Stimulated activated CD4-positive, alpha-beta T cell treated with anti-CD3 and anti-CD28 coated beads, TNF-alpha, amount 100 ng/mL, for 4 hours (primary cell): ENCODE results near the gene FUCA1.
"Not testable (repeated sequence)": the region's sequence is repeated elsewhere in the genome, so short reads cannot be mapped to it uniquely, and the experiment has no call there.

Source experiments
- DNase-seq, 3 experiments: peaks; one replicate each; pipeline ENCODE4 v3.0.0-alpha.2; 2020; ENCODE audit warnings: low read depth in 3 of 3

Gene FUCA1

GRCh38 chr1:23837908-23838307 is 30.2 kb downstream of the FUCA1 start:
- peak in 1 of 3 experiments; percentile 2 for DNase-seq

- no peak for DNase-seq
These were observed 32.1 kb downstream of the FUCA1 start for GRCh38 chr1:23836037-23836436.

GRCh38 chr1:23834156-23834555 is 33.9 kb downstream of the FUCA1 start:
- not testable (repeated sequence) for DNase-seq

GRCh38 chr1:23827717-23828116 is 40.4 kb downstream of the FUCA1 start:
- DNase-seq: no peak

DNA sequence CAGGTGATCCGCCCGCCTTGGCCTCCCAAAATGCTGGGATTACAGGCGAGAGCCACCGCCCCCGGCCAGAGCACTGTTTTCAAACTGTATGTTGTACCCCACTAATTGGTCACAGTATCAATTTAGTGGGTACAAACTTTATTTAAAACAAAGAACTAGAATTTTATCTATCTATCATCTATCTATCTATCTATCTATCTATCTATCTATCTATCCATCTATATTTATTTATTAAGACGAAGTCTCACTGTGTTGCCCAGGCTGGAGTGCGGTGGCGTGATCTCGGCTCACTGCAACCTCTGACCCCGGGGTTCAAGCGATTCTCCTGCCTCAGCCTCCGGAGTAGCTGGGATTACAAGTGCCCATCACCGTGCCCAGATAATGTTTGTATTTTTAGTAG is 41.5 kb downstream of the FUCA1 start:
- DNase-seq: not testable (repeated sequence)

DNA sequence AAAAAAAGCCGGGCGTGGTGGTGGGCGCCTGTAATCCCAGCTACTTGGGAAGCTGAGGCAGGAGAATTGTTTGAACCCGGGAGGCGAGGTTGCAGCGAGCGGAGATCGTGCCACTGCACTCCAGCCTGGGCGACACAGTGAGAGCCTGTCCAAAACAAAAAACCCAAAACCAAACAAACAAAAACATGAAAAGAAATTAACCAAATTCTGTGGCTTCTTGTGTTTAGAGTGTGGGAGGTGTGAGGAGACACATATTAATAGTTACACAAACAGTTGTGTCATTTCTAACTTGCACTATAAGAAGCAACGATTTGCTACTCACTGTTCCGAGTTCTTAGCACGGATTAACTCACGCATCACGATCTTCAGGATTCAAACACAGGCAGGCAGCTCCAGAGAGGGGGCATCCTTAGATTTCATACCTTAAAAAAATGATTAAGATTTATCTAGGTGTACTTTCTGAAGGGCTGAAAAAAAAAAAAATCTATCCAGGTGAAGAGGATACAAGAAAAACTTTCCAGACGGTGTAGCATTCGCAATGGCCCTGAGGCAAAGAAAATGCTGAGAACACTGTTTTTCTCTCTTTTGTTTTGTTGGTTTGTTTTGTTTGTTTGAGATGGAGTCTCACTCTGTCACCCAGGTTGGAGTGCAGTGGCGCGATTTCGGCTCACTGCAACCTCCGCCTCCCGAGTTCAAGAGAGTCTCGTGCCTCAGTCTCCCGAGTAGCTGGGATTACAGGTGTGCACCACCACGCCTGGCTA is 42.1 kb downstream of the FUCA1 start:
- DNase-seq: no peak

DNA sequence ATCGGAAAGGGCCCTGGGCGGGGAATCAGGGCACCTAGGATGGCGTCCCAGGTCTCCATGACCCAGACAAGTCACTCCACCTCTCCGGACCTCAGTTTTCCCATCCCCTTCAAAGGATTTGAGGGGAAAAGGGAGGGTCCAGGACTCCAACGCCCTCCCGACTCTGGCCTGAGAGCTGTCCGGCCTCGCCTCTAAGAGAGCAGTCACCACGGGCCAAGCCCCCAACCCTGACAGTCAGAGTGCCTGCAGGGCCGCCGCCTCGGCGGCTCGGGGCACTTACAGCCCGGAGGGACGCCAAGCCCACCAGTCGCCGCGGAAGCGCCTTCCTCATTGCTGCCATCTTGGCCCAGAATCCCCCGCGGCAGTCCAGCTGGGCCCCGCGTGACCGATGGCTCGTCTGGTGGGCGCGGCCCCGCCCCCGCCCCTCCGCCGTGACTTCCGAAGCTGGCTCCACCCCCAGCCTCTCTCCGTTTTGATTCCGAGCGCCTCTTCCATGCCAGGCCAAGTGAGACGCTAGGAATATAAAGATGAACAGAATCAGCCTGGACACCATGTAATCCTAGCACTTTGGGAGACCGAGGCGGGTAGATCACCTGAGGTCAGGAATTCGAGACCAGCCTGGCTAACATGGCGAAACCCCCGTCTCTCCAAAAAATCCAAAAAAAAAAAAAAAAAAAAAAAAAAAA is 42.9 kb downstream of the FUCA1 start, which contains the start of gene HMGCL:
TSS of gene HMGCL (minus strand) at position 354 of the 686 bp plus-strand sequence. CDS start at position 340, 14 bp downstream.
- peak; percentile 77 to 79 (median 78) for DNase-seq

- no peak for DNase-seq
These were observed 43.4 kb downstream of the FUCA1 start for GRCh38 chr1:23824711-23825075.

DNA sequence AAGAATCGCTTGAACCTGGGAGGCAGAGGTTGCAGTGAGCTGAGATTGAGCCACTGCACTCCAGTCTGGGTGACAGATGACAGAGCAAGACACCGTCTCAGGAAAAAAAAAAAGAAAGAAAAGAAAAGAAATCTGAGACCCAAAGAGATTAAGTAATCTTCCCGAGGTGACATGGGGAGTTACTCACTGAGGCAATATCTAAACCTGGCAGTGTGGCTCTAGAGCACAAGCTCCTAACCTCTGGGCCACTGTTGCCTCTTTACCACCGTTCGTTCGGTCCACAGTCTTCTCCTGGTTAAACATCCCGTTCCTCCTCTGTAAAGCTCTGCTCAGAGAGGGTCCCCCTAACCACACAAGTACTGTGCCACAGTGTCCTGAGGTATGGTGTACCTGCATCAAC is 44.3 kb downstream of the FUCA1 start:
- DNase-seq: no peak

DNA sequence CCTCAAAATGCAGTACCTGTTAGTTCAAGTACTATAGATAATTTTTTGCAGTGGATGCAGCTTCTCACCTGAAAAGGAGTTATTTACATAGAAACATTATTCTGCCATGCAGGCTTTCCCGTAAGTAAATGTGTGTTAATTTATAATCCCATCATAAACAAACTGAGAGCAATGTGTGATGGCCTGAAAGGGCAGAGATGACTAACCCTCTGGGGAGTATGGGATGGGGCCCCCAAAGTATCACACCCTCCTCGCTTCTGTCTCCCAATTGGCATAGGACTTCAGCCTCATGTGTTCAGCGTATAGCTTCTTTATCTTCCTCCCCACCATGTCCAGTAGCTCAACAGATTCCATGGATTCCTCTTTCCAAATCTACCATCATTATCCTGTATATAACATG is 50.5 kb downstream of the FUCA1 start:
- DNase-seq: no peak

DNA sequence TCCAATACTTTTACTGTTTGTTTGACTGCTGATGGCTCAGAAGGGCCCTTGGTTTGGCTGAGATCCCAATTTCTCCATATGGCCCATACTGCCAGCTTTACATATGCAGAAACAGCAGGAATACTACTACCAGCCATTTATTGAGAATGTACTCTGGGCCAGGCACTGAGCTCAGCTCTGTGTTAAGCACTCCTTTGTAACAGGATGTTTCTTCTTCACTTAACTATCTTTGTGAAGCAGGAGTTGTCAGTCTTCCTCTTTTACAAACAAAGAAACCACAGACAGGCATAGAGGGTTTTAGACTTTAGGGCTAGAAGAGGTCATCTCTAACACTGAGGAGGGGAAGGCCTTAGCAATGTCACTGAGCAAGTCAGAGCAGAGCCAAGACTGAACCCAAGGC is 51.2 kb downstream of the FUCA1 start:
- no peak for DNase-seq

DNA sequence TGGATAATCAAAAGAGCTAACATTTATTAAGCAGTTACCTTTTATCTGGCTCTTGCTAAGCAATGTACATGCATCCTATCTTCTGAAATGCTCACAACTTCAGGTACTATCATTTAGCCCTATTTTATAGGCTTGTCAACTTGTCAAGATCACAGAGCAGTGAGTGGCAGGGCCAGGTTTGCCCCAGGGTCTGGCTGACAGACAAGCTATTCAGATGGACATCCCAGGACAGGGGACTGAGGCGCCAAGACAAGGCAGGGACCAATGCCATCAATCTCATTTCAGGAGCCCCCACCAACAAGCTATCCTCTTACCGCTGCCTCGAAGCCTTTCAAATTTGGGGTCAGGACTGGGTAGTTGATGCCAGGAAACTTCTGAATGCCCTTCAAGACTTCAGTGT is 51.7 kb downstream of the FUCA1 start:
- DNase-seq: no peak

DNA sequence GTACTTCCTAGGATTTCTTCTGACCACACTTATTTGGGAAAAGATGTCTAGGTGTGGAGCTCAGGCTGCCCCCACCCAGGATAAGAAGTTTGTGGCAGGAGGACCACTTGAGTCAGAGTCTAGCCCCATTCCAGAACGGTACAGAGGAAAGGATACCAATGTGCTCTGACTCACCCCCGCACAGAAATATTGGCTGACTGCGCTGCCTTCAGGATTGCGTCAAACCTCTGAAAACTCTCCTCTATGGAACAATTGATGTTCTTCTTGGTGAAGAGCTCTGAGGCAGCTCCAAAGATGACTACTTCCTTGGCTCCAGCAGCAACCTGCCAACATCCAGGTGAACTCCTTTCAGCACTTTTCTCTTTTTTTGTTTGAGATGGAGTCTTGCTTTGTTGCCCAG is 54.1 kb downstream of the FUCA1 start:
- no peak for DNase-seq

GRCh38 chr1:23810818-23811540 is 57.1 kb downstream of the FUCA1 start:
- no peak for DNase-seq

GRCh38 chr1:23809751-23810171 is 58.3 kb downstream of the FUCA1 start:
- DNase-seq: peak; percentile 62 to 65 (median 62)

- DNase-seq: no peak
These were observed 60.6 kb downstream of the FUCA1 start for GRCh38 chr1:23807453-23807852.

DNA sequence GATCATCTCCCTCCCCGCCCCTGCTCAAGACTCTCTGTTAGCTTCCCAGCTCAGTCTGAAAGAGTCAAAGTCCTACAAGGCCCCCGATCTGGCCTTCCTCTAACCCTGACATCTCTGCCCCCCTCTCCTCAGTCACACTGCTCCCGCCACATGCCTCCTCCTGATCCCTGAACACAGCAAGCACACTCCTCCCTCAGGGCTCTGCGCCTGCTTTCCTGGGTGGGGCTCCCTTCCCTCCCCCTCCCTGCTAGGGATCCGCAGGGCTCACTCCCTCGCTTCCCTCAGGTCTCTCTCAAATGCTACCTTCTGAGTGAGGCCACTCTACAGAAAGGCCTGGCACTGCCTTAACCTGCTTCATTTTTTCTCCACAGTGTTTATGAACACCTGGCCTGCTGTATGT is 61.8 kb downstream of the FUCA1 start:
- no peak for DNase-seq

GRCh38 chr1:23805025-23805424 is 63.1 kb downstream of the FUCA1 start:
- DNase-seq: no peak

DNA sequence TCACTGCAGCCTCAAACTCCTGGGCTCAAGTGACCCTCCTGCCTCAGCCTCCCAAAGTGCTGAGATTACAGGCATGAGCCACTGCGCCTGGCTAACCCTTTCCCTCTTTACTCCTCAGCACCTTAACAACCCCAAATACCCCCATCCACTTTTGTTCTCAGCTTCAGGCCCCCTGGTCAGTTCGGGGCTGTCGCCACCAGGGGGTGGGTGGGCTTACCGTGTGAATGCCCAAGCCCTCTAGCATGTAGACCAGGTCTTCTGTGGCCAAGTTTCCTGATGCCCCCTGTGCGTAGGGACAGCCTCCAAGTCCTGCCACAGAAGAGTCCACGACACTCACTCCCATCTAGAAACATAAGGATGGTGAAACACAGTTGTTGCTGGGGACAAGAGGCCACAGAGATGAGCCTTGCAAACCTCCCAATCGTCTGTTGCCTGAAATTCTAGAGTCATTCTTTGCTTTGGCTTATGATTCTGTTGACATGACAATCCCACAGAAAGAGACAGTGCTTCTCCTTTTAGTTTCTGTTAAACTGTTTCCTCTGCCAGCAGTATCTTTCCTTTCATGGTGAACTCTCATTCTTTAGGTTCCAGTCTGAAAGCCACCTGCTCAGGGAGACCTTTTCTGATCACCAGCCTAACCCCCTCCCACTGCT is 63.8 kb downstream of the FUCA1 start:
- DNase-seq: no peak

DNA sequence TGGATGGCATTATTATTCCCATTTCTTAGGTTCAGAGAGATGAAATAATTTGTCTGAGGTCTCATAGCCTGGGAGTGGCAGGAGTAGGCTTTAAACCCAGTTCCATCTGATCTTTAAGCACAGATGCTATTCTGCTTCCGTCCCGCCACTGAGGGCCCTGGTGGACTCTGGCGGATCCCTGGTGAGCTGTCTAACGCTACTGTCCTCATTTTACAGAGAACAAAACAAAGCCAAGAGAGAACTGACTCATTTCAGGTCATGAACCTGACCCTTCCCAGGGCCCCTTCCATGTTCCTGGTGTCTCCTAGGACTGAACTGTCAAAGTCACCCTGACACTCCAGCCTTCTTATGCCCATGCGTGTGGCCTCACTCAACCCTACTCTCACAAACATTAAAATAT is 64.4 kb downstream of the FUCA1 start:
- DNase-seq: no peak

DNA sequence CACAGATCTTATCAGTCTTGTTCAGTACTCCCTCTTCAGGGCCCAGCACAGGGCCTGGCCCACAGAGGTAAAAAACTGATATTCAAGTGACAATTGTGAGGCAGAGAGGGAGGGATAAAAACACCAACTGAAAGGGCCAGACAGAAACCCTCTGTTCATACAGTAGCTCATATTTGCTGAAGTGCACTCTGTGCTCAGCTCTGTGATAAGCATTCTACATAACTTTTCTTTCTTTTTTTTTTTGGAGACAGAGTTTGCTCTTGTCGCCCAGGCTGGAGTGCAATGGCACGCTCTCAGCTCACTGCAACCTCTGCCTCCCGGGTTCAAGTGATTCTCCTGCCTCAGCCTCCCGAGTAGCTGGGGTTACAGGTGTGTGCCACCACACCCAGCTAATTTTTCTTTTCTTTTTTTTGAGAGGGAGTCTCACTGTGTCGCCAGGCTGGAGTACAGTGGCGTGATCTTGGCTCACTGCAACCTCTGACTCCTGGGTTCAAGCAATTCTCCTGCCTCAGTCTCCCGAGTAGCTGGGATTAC is 65.2 kb downstream of the FUCA1 start:
- not testable (repeated sequence) for DNase-seq

- DNase-seq: no peak
These were observed 66.2 kb downstream of the FUCA1 start for GRCh38 chr1:23801876-23802275.
